ENCODE results near the gene F11. TPM values are rescaled to one million over a fixed set of nuclear protein-coding genes. Genes with fewer than 3 reads are reported as not detected.

Gene F11
- total RNA-seq, 1 donor from 2014 or later: not detected

GRCh38 chr4:186298031-186298647 lies 32.1 kb downstream of the F11 start:
- Mint-ChIP-seq H3K36me3 (no peaks in the 10 kb centered on the region), H3K27ac (no peak overlapping the region), H3K9me3 (no peaks in the 10 kb centered on the region), H3K27me3 (ENCODE audit: low read depth) (peaks cover 36% of the 10 kb centered on the region), H3K4me3 (no peak overlapping the region), H3K4me1 (peaks cover 1% of the 10 kb centered on the region)
- DNase-seq (ENCODE audit: low spot score in 2 of 2, unreplicated experiment in 2 of 2): no peak
- TF ChIP-seq CTCF (IDR thresholded peaks at IDR 0.05; ENCODE audit: unreplicated experiment): no peak

GRCh38 chr4:186299291-186299690 lies 33.3 kb downstream of the F11 start:
- Mint-ChIP-seq H3K27me3 (ENCODE audit: low read depth) (peaks cover 34% of the 10 kb centered on the region), H3K4me1 (peaks cover 1% of the 10 kb centered on the region), H3K9me3 (no peaks in the 10 kb centered on the region), H3K36me3 (no peaks in the 10 kb centered on the region), H3K4me3 (no peak overlapping the region), H3K27ac (no peak overlapping the region)
- DNase-seq (ENCODE audit: low spot score in 2 of 2, unreplicated experiment in 2 of 2): no peak
- TF ChIP-seq CTCF (IDR thresholded peaks at IDR 0.05; ENCODE audit: unreplicated experiment): no peak

GRCh38 chr4:186300659-186301390 lies 34.8 kb downstream of the F11 start:
- no peak overlapping the region for H3K4me3 Mint-ChIP-seq
- H3K9me3 Mint-ChIP-seq: no peaks in the 10 kb centered on the region
- H3K4me1 Mint-ChIP-seq: peaks cover 1% of the 10 kb centered on the region
- no peaks in the 10 kb centered on the region for H3K36me3 Mint-ChIP-seq
- peaks cover 37% of the 10 kb centered on the region for H3K27me3 Mint-ChIP-seq (ENCODE audit: low read depth)
- no peak overlapping the region for H3K27ac Mint-ChIP-seq
- no peak for TF ChIP-seq CTCF (IDR thresholded peaks at IDR 0.05; ENCODE audit: unreplicated experiment)
- DNase-seq (ENCODE audit: low spot score in 2 of 2, unreplicated experiment in 2 of 2): no peak

- H3K36me3 Mint-ChIP-seq: no peaks in the 10 kb centered on the region
- no peak overlapping the region for H3K4me3 Mint-ChIP-seq
- DNase-seq (ENCODE audit: low spot score in 2 of 2, unreplicated experiment in 2 of 2): no peak
- H3K4me1 Mint-ChIP-seq: no peaks in the 10 kb centered on the region
- no peak overlapping the region for H3K27ac Mint-ChIP-seq
- H3K27me3 Mint-ChIP-seq (ENCODE audit: low read depth): peaks cover 38% of the 10 kb centered on the region
- TF ChIP-seq CTCF (IDR thresholded peaks at IDR 0.05; ENCODE audit: unreplicated experiment): no peak
- H3K9me3 Mint-ChIP-seq: no peaks in the 10 kb centered on the region
Observed at GRCh38 chr4:186304216-186304615, 38.2 kb downstream of the F11 start.

GRCh38 chr4:186304866-186305505 lies 39.0 kb downstream of the F11 start:
- Mint-ChIP-seq H3K9me3 (no peaks in the 10 kb centered on the region), H3K4me1 (no peaks in the 10 kb centered on the region), H3K36me3 (no peaks in the 10 kb centered on the region), H3K27ac (no peak overlapping the region), H3K27me3 (ENCODE audit: low read depth) (peaks cover 36% of the 10 kb centered on the region), H3K4me3 (no peak overlapping the region)
- TF ChIP-seq CTCF (IDR thresholded peaks at IDR 0.05; ENCODE audit: unreplicated experiment): no peak
- no peak for DNase-seq (ENCODE audit: low spot score in 2 of 2, unreplicated experiment in 2 of 2)
